Stimulated activated effector memory CD8-positive, alpha-beta T cell treated with anti-CD3 and anti-CD28 coated beads, Interleukin-12 subunit alpha, Interleukin-12 subunit beta, amount 100 ng/mL, for 72 hours (primary cell): ENCODE data around the gene CABLES1.

Experiments used
- ATAC-seq: fragments of 150-1000 bp; cut with Tn5 transposase; 2 replicates; pipeline ENCODE4 v1.10.0; 2021
- DNase-seq, 2 donors: peaks; one replicate each; pipeline ENCODE4 v3.0.0; 2021 to 2022; ENCODE audit warnings: low spot score in 2 of 2
- H3K27ac Mint-ChIP-seq: one replicate; pipeline ENCODE4 v1.8.0; 2022; ENCODE audit warnings: mild to moderate bottlenecking, mixed read lengths
- H3K36me3 Mint-ChIP-seq: one replicate; pipeline ENCODE4 v1.8.0; 2022; ENCODE audit warnings: mild to moderate bottlenecking, mixed read lengths
- H3K4me1 Mint-ChIP-seq: one replicate; pipeline ENCODE4 v1.8.0; 2022; ENCODE audit warnings: mixed read lengths
- H3K4me3 Mint-ChIP-seq: one replicate; pipeline ENCODE4 v1.8.0; 2022; ENCODE audit warnings: mild to moderate bottlenecking, mixed read lengths
- H3K9me3 Mint-ChIP-seq: one replicate; pipeline ENCODE4 v1.8.0; 2022; ENCODE audit warnings: mixed read lengths

The CABLES1 gene

GRCh38 chr18:23204589-23205235 is 69.4 kb downstream of the CABLES1 start:
- peaks cover 7% of the 10 kb centered on the region for H3K9me3 Mint-ChIP-seq
- H3K36me3 Mint-ChIP-seq, result no peaks in the 10 kb centered on the region
- no peak overlapping the region for H3K4me3 Mint-ChIP-seq
- no peak overlapping the region for H3K27ac Mint-ChIP-seq
- ATAC-seq (no peak), DNase-seq (no peak)
- peaks cover 34% of the 10 kb centered on the region for H3K4me1 Mint-ChIP-seq

- H3K4me1 Mint-ChIP-seq, result peaks cover 35% of the 10 kb centered on the region
- DNase-seq (no peak), ATAC-seq (no peak)
- H3K4me3 Mint-ChIP-seq, result no peak overlapping the region
- H3K27ac Mint-ChIP-seq, result no peak overlapping the region
- H3K9me3 Mint-ChIP-seq, result peaks cover 7% of the 10 kb centered on the region
- no peaks in the 10 kb centered on the region for H3K36me3 Mint-ChIP-seq
Measured at GRCh38 chr18:23205980-23206379, 70.7 kb downstream of the CABLES1 start.

- Mint-ChIP-seq H3K4me1 (peaks cover 35% of the 10 kb centered on the region), H3K27ac (peak overlapping the region; percentile 17), H3K9me3 (peaks cover 7% of the 10 kb centered on the region), H3K36me3 (no peaks in the 10 kb centered on the region), H3K4me3 (no peak overlapping the region)
- no peak for DNase-seq
- peak; percentile 56 for ATAC-seq
Measured at GRCh38 chr18:23207191-23207955, 72.1 kb downstream of the CABLES1 start.

- ATAC-seq (no peak), DNase-seq (no peak)
- H3K4me1 Mint-ChIP-seq, result peaks cover 33% of the 10 kb centered on the region
- peaks cover 7% of the 10 kb centered on the region for H3K9me3 Mint-ChIP-seq
- no peak overlapping the region for H3K4me3 Mint-ChIP-seq
- H3K27ac Mint-ChIP-seq, result peak overlapping the region; percentile 17
- no peaks in the 10 kb centered on the region for H3K36me3 Mint-ChIP-seq
Measured at GRCh38 chr18:23207994-23208393, 72.7 kb downstream of the CABLES1 start.

GRCh38 chr18:23208600-23208999 is 73.3 kb downstream of the CABLES1 start:
- peaks cover 7% of the 10 kb centered on the region for H3K9me3 Mint-ChIP-seq

GRCh38 chr18:23209031-23209430 is 73.7 kb downstream of the CABLES1 start:
- ATAC-seq, result peak; percentile 94
- Mint-ChIP-seq H3K9me3 (peaks cover 7% of the 10 kb centered on the region), H3K36me3 (no peaks in the 10 kb centered on the region), H3K27ac (peak overlapping the region; percentile 17), H3K4me3 (no peak overlapping the region), H3K4me1 (peaks cover 30% of the 10 kb centered on the region)
- DNase-seq, result no peak

More at GRCh38 chr18:23208600-23208999, 73.3 kb downstream of the CABLES1 start:
- ATAC-seq (no peak), DNase-seq (no peak)
- Mint-ChIP-seq H3K36me3 (no peaks in the 10 kb centered on the region), H3K4me3 (no peak overlapping the region), H3K4me1 (peaks cover 30% of the 10 kb centered on the region), H3K27ac (peak overlapping the region; percentile 17)

- ATAC-seq, result no peak
- Mint-ChIP-seq H3K27ac (no peak overlapping the region), H3K4me1 (peaks cover 30% of the 10 kb centered on the region), H3K4me3 (no peak overlapping the region), H3K9me3 (peaks cover 7% of the 10 kb centered on the region), H3K36me3 (no peaks in the 10 kb centered on the region)
- DNase-seq, result no peak
Measured at GRCh38 chr18:23209796-23210195, 74.5 kb downstream of the CABLES1 start.

GRCh38 chr18:23210526-23210925 is 75.2 kb downstream of the CABLES1 start:
- Mint-ChIP-seq H3K4me3 (no peak overlapping the region), H3K9me3 (peaks cover 7% of the 10 kb centered on the region), H3K36me3 (no peaks in the 10 kb centered on the region), H3K27ac (no peak overlapping the region), H3K4me1 (peaks cover 30% of the 10 kb centered on the region)
- ATAC-seq (no peak), DNase-seq (no peak)

GRCh38 chr18:23211146-23211545 is 75.9 kb downstream of the CABLES1 start:
- ATAC-seq (no peak), DNase-seq (no peak)
- no peak overlapping the region for H3K27ac Mint-ChIP-seq
- H3K9me3 Mint-ChIP-seq, result peaks cover 7% of the 10 kb centered on the region
- H3K4me3 Mint-ChIP-seq, result no peak overlapping the region
- peaks cover 30% of the 10 kb centered on the region for H3K4me1 Mint-ChIP-seq
- H3K36me3 Mint-ChIP-seq, result no peaks in the 10 kb centered on the region

GRCh38 chr18:23212161-23212560 is 76.9 kb downstream of the CABLES1 start:
- no peak overlapping the region for H3K27ac Mint-ChIP-seq
- no peak for DNase-seq
- peaks cover 7% of the 10 kb centered on the region for H3K9me3 Mint-ChIP-seq
- peaks cover 26% of the 10 kb centered on the region for H3K4me1 Mint-ChIP-seq
- ATAC-seq, result no peak
- H3K4me3 Mint-ChIP-seq, result no peak overlapping the region
- H3K36me3 Mint-ChIP-seq, result no peaks in the 10 kb centered on the region

GRCh38 chr18:23213200-23213599 is 77.9 kb downstream of the CABLES1 start:
- Mint-ChIP-seq H3K4me3 (no peak overlapping the region), H3K27ac (no peak overlapping the region), H3K4me1 (peaks cover 16% of the 10 kb centered on the region), H3K36me3 (no peaks in the 10 kb centered on the region), H3K9me3 (peaks cover 5% of the 10 kb centered on the region)
- DNase-seq, result no peak
- ATAC-seq, result no peak

GRCh38 chr18:23217781-23218180 is 82.5 kb downstream of the CABLES1 start:
- H3K9me3 Mint-ChIP-seq, result no peaks in the 10 kb centered on the region

GRCh38 chr18:23220355-23220754 is 85.1 kb downstream of the CABLES1 start:
- ATAC-seq, result peak; percentile 25
- Mint-ChIP-seq H3K36me3 (no peaks in the 10 kb centered on the region), H3K4me3 (no peak overlapping the region), H3K27ac (peak overlapping the region; percentile 55), H3K9me3 (no peaks in the 10 kb centered on the region), H3K4me1 (peaks cover 2% of the 10 kb centered on the region)
- no peak for DNase-seq

More at GRCh38 chr18:23217781-23218180, 82.5 kb downstream of the CABLES1 start:
- DNase-seq (no peak), ATAC-seq (no peak)
- no peaks in the 10 kb centered on the region for H3K4me1 Mint-ChIP-seq
- no peak overlapping the region for H3K27ac Mint-ChIP-seq
- H3K4me3 Mint-ChIP-seq, result no peak overlapping the region
- no peaks in the 10 kb centered on the region for H3K36me3 Mint-ChIP-seq

- no peak for DNase-seq
- H3K4me1 Mint-ChIP-seq, result peaks cover 26% of the 10 kb centered on the region
- no peak overlapping the region for H3K4me3 Mint-ChIP-seq
- no peak for ATAC-seq
- H3K9me3 Mint-ChIP-seq, result no peaks in the 10 kb centered on the region
- no peak overlapping the region for H3K27ac Mint-ChIP-seq
- H3K36me3 Mint-ChIP-seq, result no peaks in the 10 kb centered on the region
Measured at GRCh38 chr18:23223641-23224040, 88.4 kb downstream of the CABLES1 start.

- Mint-ChIP-seq H3K27ac (no peak overlapping the region), H3K36me3 (no peaks in the 10 kb centered on the region), H3K4me1 (peaks cover 31% of the 10 kb centered on the region), H3K4me3 (no peak overlapping the region), H3K9me3 (no peaks in the 10 kb centered on the region)
- ATAC-seq (no peak), DNase-seq (no peak)
Measured at GRCh38 chr18:23225503-23225902, 90.2 kb downstream of the CABLES1 start.

GRCh38 chr18:23226391-23226790 is 91.1 kb downstream of the CABLES1 start:
- Mint-ChIP-seq H3K9me3 (no peaks in the 10 kb centered on the region), H3K36me3 (peaks cover 1% of the 10 kb centered on the region), H3K4me1 (peaks cover 32% of the 10 kb centered on the region), H3K4me3 (no peak overlapping the region), H3K27ac (no peak overlapping the region)
- DNase-seq, result no peak
- no peak for ATAC-seq
